Activated T-cell treated with anti-CD3 and anti-CD28 coated beads, Interleukin-2, amount 50 U/mL, for 48 hours (primary cell): ENCODE results near the gene PIK3R1.

ENCODE experiments used
- DNase-seq, 2 experiments: peaks; one replicate each; pipeline ENCODE4 v3.0.0-alpha.2; 2020

The PIK3R1 gene

DNA sequence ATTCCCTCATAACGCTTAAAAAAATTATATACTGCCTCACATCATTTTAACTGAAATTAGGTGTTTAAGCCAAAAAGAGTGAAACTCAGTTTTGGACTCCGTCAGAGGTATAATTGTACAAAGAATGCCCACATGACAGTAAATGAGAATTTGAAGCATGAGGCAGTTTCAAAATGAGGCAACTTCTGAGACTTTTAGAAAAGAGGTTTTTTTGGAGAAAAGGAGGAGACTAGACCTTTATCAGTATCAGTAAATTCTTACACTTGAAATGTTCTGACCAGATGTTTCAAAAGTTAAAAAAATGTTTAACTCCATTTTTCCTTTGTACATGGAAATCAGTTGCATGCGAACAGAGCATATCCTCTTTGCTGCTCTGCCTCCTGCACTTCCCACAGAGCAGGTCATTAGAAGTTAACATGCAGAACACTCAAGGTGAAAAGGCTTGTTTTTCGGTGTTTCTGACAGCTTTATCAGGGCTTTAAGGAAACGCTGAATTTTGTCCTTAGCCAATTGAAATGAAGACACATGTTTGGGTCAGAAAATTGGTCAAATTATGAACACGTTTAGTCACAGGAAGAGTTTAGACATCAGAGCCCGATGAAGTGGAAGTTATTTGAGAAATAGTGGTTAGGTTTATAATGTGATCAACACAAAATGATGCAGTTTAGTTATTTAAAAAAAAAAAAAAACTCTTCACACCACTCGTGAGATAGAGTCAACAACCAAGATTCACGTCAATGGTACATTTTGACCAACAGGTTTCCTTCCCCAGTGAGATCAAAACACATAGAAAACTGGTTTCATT is 59.5 kb downstream of the PIK3R1 start:
- no peak for DNase-seq

DNA sequence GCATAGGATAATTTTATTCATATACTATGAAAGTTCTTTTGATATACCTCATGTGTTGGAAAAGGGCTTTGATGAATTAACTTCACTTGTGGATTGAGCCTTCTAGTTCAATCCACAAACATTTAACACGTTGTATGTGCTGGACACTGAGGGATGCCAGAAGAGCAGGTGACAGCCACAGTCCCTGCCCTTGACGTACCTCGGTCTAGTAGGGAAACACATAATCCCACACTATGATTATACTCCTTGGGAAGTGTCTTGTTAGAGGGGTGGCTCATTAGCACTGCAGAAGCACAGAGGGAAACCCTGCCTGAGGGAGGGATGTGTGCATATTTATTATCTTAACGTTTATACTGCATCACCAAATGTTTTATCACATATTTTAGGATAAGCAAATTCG is 61.2 kb downstream of the PIK3R1 start:
- DNase-seq: no peak

DNA sequence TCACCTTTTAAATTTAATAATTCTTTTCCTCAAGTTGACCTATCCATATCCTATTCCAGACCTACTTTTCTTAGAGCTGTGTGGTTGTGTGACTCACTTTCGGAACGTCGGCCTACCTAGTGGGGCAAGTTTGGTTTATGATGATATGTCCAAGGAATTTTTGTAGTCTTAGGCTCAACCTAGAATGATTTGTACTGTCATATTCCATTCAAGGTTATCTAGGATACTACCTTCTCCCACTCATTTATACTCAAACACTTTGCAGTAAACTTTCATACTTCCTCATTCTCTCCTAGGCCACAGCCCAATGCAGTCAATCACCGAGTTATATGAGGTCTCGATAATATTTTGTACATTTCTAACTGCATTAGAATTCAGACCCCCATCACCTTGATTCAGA is 61.9 kb downstream of the PIK3R1 start:
- no peak for DNase-seq

DNA sequence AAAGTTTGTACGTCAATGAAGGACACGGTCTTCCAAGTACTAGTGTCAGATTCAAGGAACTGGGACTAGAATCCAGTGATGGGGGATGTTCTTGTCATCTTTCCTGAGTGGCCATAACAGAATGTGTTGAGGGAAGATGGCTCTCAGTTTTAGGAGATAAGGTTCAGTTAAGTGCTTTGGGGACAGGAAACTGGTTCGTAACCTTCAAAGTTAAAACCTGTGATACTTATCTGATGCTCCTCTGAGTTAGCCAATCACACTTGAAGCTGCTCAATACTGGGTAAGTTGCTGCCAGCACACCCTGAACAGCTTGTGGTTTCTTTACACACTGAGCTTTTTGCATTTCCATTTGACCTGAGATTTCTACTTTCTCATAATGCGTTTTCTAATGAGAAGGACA is 64.4 kb downstream of the PIK3R1 start:
- peak in 1 of 2 experiments; percentile 39 for DNase-seq

DNA sequence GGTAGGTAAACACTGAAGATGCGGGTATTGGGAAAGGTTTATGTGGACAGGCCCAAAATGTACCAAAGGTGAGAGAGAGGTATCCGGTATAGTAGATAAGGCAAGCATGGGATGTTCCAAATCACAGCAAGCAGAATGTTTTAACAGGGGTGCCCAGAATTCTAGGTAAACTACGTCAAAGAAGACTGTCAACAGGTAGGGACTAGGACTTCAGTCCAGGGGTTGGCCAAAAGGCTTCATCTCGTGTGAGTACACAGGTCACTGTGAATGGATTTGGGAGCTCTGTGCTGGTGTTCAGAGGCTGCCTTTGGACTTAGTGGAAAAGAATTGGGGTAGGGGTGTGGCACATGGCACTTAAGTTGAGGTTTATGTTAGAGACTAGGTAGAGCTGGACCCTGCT is 66.4 kb downstream of the PIK3R1 start:
- no peak for DNase-seq

DNA sequence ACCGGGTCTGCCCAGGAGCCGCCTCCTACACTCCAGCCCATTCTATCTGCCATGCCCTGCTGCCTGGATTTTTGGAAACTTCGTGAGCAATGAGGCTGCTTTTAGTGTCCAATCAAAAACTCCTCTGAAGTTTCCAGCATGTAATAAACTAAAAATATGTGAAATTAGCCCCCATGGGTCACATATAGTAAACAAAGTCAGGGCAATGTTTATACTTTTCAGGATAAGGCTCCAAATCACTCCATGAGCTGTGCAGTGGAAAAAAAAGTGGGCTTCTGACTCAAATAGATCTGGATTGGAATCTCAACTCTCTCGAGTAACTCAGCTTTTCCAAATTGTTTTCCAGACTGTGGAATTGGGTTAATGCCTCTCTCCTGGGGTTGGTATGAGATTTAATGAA is 68.2 kb downstream of the PIK3R1 start:
- no peak for DNase-seq

DNA sequence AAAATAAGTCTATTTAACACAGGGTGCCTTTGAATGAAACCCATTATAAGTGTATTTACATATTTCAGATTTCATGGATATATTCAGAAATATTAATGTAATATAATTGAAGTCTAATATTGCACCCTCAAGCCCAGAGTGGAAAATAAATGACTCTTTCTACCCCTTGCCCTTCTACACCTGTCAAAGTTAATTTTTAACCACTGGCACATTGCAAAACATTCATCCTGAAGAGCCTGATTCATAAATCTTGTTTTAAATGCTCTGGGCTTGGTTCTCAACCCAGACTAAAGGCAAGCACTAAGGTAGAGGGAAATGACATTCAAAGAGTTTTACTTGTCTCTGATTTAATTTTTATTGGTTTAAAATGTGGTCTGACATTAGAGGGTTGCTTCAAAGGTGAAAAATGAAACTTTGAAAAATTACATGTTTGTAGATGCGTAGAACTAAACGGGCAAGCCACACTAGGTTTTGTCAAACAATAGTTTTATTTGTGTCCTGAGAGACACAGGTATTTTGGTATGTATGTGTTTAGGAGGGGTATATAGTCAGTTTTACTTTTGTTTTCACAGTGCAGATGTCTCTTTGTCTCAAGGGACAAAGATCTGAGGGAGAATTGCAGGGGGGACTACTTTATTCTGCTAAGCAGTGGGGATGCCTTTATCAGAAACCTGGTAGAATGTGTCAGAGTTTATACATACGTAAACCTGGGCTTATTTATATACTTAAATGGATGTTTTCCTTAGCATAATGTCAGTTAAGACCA is 69.7 kb downstream of the PIK3R1 start:
- DNase-seq: no peak

DNA sequence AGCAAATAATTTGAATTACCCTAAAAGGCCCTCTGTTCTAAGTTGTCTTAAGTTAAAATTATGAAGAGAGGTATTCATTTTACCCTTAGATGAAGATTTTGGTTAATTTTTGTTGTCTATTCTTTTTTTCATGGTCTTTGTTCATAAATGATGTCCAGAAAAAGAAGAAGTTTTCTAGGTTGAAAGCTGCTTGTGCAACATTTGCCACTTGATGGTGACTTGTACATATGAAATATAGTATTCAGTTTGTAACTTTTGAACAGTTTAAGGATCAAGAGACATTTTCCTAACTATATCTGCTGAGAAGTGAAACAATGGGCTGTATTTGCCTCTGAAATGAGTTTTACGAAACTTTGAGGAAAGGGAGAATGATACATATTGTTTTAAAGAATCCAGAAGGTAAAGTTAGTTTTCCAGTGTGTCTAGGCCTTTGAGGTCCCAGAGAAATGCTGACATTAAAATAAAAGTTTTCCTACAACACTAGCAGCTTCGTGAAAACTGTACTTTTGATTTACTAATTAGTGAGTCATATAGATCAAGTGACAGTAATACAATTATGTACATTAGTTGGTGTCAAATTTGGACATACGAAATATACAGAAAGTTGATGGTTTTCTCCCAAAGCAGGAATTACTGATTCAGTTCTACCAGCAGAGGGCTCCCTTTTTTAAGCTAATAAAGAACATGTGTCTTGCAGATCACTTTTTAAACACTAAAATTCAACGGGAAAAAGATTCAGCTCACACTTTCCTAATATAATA is 70.5 kb downstream of the PIK3R1 start:
- DNase-seq: no peak

DNA sequence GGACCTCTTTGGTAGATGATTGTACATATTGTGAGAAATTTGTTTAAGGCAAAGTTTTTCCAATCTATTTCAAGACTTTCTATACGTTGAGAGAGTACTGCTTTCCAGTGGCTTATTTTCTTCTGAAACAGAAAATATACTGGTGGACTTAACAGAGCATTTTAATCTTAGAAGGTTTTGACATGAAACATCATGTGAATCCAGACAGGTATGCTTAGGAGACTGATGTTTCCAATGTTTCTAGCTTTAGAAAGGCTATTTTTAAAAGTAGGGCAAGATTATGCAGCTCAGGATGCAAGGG is 71.0 kb downstream of the PIK3R1 start:
- DNase-seq: no peak

DNA sequence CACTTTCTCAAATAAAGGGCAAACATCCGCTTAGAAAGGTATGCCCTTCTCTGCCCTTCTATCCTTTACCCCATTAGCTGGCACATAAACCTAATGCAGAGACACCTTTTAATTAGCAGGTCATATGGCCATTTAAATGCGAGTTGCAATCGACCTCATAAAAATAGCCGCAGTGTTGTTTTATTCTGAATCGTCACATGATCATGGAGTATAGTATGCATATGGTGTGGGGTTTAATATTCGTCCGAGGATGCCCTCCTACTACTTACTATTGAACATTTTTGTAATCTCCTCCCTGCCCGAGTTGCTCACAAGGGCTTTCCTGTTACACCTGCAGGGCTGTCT is 72.0 kb downstream of the PIK3R1 start:
- no peak for DNase-seq

DNA sequence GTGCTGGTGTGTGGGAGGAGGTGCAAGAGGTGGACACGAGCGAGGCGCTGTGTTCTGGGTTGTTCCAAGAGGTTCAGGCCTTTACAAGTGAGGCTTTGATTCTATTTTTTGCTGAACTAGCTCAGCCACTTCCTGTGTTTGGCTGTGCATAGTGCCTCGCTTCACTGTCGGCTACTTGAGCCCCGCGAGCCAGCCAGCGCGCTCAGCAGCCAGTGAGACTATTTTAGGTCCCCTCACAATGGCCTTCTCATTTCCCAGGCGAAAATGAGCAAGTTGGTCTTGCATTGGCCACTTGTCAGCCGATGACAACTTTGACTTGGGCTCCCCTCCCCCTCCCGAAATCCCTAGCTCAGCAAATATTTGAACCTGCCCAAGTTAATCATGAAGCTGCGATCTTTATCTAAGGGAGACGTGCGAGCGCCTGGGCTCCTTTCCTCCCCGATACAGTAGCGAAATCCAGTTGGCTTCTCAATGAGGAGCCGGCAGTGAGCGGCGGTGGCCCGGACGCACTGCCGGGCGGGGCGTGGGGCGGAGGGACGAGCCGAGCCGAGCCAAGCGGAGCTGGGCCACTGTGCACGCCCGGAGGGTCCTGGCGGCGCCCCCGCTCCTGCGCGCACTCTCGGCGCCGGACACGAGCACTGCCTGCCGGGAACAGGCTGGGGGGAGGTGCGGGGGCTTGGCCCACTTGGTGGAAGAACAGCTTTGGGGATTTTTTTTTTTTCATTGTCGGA is 72.6 kb downstream of the PIK3R1 start:
- DNase-seq: peak; percentile 59 to 65

DNA sequence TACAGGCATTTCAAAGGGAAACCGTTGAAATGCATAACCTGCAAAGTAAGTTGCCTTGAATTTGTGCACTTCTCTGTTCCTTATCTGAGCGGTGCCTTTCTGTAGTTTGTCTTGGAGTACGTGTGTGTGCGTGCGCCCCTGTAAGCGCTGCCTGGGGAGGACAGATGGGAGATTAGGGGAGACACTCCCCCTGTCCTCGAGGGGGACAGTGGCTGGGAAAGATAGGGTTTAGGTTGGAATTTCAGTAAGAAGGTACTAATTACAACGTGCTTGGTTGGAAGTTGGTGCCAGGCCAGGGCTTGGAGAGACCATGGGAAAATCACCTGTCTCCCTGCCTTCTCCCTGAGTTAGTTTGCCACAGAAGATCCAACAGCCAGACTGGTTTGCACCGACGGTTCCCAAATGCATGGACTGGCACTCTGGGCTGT is 73.2 kb downstream of the PIK3R1 start:
- no peak for DNase-seq

DNA sequence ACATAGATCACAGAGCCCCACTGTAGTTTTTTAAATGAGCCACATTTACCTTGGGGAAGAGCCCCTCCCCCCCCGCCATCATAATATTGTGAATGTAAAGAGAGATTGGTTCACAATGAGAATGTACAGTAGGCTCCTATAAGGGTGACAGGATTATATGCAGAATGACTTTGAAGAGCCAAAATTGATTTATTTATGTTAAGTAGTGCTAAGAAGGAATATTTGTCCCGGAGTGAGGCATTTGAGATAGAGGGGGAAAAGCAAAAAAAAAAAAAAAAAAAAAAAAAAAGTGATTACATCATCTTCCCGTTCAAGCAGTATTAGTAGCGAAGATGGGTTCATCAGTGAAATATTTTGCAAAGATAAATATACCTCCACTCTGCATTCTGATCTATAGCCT is 73.9 kb downstream of the PIK3R1 start:
- DNase-seq: no peak

DNA sequence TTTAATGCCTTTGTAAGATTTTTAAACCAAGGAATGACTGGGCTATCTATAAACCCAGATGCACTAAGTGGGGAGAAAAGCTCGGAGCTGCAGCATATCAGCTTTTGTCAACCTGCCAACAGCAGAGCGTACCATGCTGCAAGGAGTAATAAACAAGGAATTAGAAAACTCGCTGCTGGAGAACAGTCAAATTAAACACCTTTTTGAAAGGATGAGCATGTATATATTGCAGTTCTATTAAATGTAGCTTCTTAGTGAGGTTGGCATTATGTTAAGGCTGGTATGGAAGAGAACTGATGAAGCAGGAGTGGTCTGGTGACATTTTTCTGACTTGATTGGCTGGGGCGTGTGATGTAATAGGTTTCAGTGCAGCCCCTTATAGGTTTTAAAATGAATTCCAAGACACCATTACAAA is 74.7 kb downstream of the PIK3R1 start:
- DNase-seq: no peak

DNA sequence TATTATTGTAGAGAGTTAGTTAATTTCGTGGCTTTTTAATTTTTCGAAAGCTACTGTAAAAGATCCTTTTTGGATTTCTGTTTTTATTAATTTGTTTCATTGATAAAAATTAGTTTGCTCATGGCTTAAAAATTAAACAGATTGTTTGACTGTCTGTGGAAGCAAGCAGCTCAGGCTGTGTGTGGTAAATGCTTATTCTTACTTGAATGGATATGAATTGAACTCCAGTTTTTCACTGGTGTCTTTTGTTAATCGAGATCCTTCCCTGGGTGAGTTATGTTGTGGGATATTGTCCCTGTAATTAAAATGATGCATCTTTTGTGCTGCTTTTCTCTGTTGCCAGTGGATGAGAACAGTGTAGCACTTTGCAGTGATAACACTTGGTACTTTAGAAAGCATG is 75.3 kb downstream of the PIK3R1 start:
- DNase-seq: no peak

DNA sequence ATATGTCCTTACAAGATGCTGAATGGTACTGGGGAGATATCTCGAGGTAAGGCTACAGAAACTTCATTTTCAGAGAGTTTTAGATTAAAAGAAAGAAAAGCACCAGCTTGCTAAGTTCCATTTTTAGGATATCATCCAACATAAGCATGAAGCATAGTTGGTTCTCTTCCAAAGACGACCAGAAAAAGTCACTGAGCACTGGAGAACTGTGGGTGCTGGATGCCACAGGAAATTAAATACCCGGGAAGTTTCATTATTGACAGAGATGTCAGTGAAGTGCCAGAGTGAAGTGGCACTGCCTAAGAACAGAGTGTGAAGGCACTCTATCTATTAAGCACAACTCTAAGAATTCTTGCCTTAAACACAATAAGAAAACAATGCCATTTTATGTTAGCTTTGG is 76.8 kb downstream of the PIK3R1 start:
- no peak for DNase-seq

DNA sequence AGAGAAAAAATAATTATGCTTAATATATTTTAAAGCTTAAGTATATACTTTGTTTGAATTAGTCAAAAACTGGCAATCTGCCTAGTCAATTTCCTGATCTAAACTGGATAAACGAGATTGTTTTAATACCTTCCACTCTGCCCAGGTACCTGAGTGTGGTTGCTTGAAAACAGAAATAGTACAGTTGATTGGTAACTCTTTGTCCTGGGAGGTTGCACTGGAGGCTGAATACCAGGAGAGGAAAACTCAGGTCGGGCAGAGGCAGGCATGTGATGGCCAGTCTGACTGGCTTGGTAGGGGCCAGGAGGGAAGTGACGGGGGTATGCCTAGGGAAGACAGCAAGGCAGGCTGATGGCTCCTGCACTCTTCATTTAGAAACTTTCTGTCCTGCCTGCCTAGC is 80.2 kb downstream of the PIK3R1 start:
- no peak for DNase-seq

DNA sequence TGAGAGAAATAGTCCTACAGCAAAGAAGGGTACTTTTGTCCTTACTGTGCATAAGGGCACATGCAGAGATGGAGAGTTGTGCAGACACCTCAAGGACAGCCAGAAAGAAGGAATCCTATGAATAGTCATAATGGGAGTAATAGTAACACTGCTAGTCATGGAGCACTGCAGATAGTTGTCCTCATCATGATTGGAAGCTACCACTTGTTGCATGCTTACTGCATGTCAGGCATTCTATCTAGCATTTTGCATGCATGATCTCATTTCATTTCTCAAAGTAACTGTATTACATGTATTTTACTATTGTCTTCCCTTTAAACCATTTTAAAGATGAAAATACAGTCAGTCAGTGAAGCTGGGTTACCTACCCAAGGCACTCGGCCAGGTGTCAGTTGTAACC is 81.3 kb downstream of the PIK3R1 start:
- DNase-seq: no peak

DNA sequence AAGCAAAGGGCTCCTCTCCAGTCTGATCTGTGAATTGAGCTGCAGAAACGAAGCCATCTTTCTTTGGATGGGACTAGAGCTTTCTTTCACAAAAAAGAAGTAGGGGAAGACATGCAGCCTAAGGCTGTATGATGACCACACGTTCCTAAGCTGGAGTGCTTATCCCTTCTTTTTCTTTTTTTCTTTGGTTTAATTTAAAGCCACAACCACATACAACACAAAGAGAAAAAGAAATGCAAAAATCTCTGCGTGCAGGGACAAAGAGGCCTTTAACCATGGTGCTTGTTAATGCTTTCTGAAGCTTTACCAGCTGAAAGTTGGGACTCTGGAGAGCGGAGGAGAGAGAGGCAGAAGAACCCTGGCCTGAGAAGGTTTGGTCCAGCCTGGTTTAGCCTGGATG is 82.1 kb downstream of the PIK3R1 start:
- no peak for DNase-seq

DNA sequence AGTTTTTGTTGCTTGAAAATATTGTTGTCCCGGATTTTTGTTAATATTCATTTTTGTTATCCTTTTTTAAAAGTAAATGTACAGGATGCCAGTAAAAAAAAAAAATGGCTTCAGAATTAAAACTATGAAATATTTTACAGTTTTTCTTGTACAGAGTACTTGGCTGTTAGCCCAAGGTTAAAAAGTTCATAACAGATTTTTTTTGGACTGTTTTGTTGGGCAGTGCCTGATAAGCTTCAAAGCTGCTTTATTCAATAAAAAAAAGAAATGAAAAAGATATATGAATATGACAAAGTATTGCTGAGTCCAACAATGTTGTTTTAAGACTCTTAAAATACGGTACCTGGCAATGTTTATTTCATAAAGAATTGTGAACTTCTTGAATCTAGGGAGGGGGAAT is 82.9 kb downstream of the PIK3R1 start:
- no peak for DNase-seq

DNA sequence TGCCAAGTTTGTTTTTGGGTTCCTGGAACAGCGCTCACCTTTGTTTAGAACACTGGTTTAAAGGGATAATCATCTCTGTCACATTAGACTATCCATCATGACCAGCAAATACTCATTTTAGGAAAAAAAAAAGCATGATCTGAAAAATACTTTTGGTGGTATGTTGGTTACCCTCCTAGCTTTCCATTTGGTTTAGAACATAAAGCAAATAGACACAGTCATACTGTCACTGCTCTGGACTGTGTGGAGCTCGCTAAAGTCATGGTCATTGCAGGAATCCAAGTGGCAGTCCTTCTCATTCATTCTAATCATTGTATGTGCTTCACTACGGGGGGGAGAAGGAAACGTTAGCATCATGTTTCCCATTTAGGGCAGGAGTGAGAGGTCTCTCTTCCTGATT is 83.5 kb downstream of the PIK3R1 start:
- no peak for DNase-seq

DNA sequence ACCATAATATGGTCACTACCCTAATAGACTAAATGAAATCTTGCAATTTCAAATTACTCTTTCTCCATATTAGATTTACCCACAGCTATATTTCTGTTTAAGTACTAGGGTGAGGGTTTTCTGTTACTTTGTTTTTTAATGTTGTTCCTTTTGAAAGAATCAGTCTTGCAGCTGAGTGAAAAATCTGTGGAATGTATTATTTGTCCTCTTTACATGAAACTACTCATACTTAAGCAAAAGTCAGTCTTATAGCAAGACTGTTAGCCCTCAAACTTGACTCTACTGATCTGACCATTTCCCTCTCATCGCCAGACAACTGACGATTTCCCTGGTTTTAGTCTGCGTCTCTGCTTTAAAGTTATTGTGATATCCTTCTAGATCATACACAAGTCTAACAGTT is 84.0 kb downstream of the PIK3R1 start:
- DNase-seq: no peak

DNA sequence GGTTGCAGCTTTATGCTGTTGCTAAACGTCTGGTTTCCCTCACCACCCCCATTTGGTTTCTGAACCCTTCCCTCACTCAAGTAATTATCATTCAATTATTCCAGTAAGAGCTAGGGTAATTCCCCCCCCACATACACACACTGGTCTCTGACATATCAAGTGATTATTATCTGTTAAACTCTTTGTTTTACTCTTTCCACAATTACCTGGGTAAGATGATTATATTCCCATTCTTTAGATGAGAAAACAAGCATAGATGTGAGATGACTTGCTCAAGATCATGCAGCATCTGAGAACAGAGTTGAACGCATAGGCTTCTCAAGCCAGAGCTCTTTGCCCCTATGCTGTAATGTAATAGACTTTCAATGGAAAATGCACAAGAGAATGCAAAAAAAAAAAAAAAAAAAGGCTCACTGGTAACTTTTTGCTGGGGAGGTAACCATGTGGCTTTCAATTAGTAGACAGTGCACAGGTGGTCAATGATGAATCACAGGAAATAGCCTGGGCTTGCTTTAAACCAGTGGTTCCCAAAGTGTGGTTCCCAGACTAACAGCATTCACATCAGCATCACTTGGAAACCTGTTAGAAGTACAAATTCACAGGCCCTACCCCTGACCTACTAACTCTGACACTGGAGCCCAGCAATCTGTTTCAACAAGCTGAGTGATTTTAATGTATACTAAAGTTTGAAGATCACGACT is 87.6 kb downstream of the PIK3R1 start:
- DNase-seq: no peak
